Fibroblast of villous mesenchyme (primary cell): ENCODE results near the gene GLYATL1. TPM values are rescaled to one million over a fixed set of nuclear protein-coding genes. Genes with fewer than 3 reads are reported as not detected.

Experiments used
- DNase-seq: peaks from one replicate; pipeline ENCODE4 v3.0.0-alpha.2; 2010; ENCODE audit warnings: low read depth
- H3K4me3 ChIP-seq: 2 replicates; pipeline ENCODE4 v1.5.1; 2011; ENCODE audit warnings: low read depth, mild to moderate bottlenecking, low read length
- total RNA-seq: library from RNA; depleted of rRNA; stranded (reverse); fragments of >200 nt; gene quantifications from 2 replicates; pipeline ENCODE4 v1.2.3, GENCODE V29; 2012
- TF ChIP-seq, protein P1 (sequence below): IDR thresholded peaks from 2 replicates; pipeline ENCODE4 v1.5.1; 2012; ENCODE audit warnings: low read depth, mild to moderate bottlenecking, low read length; ENCODE audit not compliant: insufficient read depth

The GLYATL1 gene
- total RNA-seq, 1 donor = not detected

DNA sequence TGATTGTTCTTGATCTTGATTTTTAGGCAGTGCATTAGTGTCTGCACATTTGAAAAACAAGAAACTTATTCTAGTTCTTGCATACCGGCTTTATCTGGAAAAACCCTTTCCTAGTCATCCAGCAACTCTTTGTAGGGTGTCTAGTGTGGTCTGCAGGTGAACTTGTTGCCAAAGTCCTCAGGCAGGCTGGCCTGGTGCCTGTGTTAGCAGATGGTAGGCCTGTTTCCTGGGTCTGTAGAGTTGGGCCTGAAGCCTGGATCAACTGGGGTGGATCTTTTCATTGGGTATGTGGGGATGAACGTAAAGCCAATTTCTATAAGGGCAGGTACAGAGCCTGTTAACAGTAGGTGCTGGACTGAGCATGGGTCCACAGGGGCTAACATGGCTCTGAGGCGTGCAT lies 5.6 kb upstream of the GLYATL1 start:
- TF ChIP-seq, protein P1, sequence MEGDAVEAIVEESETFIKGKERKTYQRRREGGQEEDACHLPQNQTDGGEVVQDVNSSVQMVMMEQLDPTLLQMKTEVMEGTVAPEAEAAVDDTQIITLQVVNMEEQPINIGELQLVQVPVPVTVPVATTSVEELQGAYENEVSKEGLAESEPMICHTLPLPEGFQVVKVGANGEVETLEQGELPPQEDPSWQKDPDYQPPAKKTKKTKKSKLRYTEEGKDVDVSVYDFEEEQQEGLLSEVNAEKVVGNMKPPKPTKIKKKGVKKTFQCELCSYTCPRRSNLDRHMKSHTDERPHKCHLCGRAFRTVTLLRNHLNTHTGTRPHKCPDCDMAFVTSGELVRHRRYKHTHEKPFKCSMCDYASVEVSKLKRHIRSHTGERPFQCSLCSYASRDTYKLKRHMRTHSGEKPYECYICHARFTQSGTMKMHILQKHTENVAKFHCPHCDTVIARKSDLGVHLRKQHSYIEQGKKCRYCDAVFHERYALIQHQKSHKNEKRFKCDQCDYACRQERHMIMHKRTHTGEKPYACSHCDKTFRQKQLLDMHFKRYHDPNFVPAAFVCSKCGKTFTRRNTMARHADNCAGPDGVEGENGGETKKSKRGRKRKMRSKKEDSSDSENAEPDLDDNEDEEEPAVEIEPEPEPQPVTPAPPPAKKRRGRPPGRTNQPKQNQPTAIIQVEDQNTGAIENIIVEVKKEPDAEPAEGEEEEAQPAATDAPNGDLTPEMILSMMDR = no peak
- DNase-seq = no peak
- H3K4me3 ChIP-seq = no peak overlapping the region

DNA sequence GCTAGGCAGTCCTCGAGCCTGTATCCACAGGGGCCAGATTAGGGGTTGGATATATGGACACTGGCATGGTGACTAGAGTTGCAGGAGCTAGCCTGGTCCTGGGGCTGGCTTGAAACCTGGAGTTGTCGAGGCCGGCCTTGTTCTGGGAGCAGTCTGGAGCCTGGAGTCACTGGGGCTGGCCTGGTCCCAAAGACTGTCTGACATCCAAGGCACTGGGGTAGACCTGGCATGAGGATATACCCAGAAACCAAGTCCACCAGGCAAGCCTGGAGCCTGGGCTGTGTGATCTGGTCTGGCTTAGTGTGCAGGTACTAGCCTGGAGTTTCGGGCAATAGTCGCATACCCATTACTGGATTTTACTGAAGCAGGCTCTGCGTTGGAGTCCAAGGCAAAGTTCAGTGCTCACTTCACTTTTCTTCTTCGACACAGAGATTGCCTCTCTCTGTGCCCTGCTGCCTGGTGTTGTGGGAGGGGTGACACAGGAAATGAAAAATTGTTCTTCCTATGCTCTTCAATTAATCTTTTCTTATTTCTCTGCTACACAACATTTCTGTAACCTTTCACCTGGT lies 4.3 kb upstream of the GLYATL1 start:
- TF ChIP-seq, protein P1 = no peak
- DNase-seq = no peak
- H3K4me3 ChIP-seq = no peak overlapping the region

- no peak overlapping the region for H3K4me3 ChIP-seq
- DNase-seq = no peak
- TF ChIP-seq, protein P1 = no peak
Measured at GRCh38 chr11:58938398-58938797, 890 bp upstream of the GLYATL1 start.

DNA sequence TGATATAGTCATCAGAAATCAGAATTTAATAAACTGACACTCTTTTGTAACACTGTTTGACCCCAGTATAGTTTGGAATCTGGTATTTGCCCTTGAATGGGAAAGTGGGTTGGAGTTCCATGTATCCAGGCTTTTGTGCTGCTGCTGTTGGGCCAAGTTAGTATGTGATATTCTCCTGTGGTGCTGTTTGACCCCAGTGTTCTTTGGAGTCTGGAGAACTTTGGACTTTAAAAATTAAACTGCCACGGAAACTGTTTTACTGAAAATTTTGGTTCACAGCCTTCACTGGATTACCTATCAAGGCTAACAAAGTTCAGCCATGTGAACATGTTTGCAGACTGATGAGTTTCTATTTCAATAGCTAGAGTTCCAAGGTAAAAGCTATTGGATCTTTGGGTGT lies 740 bp downstream of the GLYATL1 start:
- no peak overlapping the region for H3K4me3 ChIP-seq
- no peak for DNase-seq
- TF ChIP-seq, protein P1 = no peak

GRCh38 chr11:58941838-58942237 lies 2.5 kb downstream of the GLYATL1 start:
- TF ChIP-seq, protein P1 = no peak
- DNase-seq = no peak
- H3K4me3 ChIP-seq = no peak overlapping the region

DNA sequence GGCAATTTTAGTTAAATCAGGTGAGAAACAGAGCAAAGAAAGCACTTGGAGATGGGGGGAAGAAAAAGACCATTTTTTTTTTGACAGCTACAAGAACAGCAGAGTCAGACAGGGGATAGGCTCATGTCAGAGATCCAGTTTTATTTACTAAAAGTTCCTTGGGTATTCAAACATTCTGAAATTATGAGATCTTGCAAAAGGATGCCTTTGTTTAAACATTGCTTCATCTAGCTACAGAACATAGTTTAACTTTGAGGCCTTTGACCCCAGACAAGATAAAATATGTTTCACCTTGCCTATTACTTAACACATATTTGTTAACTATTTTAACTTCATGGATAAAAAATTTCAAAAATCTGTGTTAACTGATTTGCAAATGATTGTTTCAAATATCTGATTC lies 6.4 kb downstream of the GLYATL1 start:
- TF ChIP-seq, protein P1 = no peak
- no peak for DNase-seq
- H3K4me3 ChIP-seq = no peak overlapping the region

GRCh38 chr11:58949184-58949583 lies 9.9 kb downstream of the GLYATL1 start:
- DNase-seq = no peak
- TF ChIP-seq, protein P1 = no peak
- no peak overlapping the region for H3K4me3 ChIP-seq
